SKM-1 treated with dmso at 0.1 percent for 144 hours (cell line): Measurements from ENCODE around the gene CLRN3.

ENCODE experiments used
- DNase-seq: peaks from one replicate; lab custom pipeline; 2025; ENCODE audit not compliant: unreplicated experiment; lab: John Stamatoyannopoulos, UW

The CLRN3 gene

GRCh38 chr10:127919418-127920271 lies 26.9 kb upstream of the CLRN3 start:
- DNase-seq = peak; percentile 87

GRCh38 chr10:127918572-127918971 lies 25.8 kb upstream of the CLRN3 start:
- peak; percentile 5 for DNase-seq

- DNase-seq = no peak
These were observed 24.1 kb upstream of the CLRN3 start for GRCh38 chr10:127916826-127917225.

GRCh38 chr10:127915324-127915723 lies 22.6 kb upstream of the CLRN3 start:
- no peak for DNase-seq

- no peak for DNase-seq
These were observed 20.6 kb upstream of the CLRN3 start for GRCh38 chr10:127913368-127913759.

GRCh38 chr10:127912607-127913367 lies 20.0 kb upstream of the CLRN3 start:
- DNase-seq = no peak

GRCh38 chr10:127911867-127912257 lies 19.1 kb upstream of the CLRN3 start:
- DNase-seq = no peak

- DNase-seq = no peak
These were observed 18.6 kb upstream of the CLRN3 start for GRCh38 chr10:127911218-127911866.

GRCh38 chr10:127910464-127910770 lies 17.7 kb upstream of the CLRN3 start:
- DNase-seq = no peak

GRCh38 chr10:127909716-127910463 lies 17.1 kb upstream of the CLRN3 start:
- DNase-seq = no peak

GRCh38 chr10:127908959-127909267 lies 16.2 kb upstream of the CLRN3 start:
- DNase-seq = no peak

GRCh38 chr10:127908106-127908958 lies 15.6 kb upstream of the CLRN3 start:
- no peak for DNase-seq

GRCh38 chr10:127907411-127908105 lies 14.8 kb upstream of the CLRN3 start:
- DNase-seq = no peak

GRCh38 chr10:127906548-127907377 lies 14.0 kb upstream of the CLRN3 start, which contains the start of gene PTPRE:
TSS of gene PTPRE (plus strand) at chr10:127907103. CDS start at chr10:128040882, 133,779 bp downstream.
- DNase-seq = peak; percentile 59

- no peak for DNase-seq
These were observed 13.1 kb upstream of the CLRN3 start for GRCh38 chr10:127905848-127906261.

GRCh38 chr10:127905001-127905847 lies 12.5 kb upstream of the CLRN3 start:
- no peak for DNase-seq

GRCh38 chr10:127904311-127905000 lies 11.7 kb upstream of the CLRN3 start:
- DNase-seq = no peak
